GM12878 (cell line): ENCODE measurements around the gene RAPGEF4. TPM values are rescaled to one million over a fixed set of nuclear protein-coding genes. Genes with fewer than 3 reads are reported as not detected.

ENCODE experiments used
- ATAC-seq: fragments of 200-7000 bp; cut with Tn5 transposase; 3 replicates; pipeline ENCODE4 v1.9.1; 2020; ENCODE audit warnings: mild to moderate bottlenecking, moderate library complexity
- BruUV-seq: library from RNA; stranded (reverse); fragments of 400-500 nt; replicated peaks from 2 replicates; lab custom pipeline; 2021; lab: Mats Ljungman, UMichigan
- CTCF ChIA-PET: fragments of 300-600 bp; sonication (Branson Sonifier 250); formaldehyde crosslinking; extraction: SDS; loops from one replicate; lab custom pipeline; 2021; ENCODE audit warnings: inconsistent platforms; lab: Yijun Ruan, JAX
- POLR2A ChIA-PET: fragments of 350-600 bp; formaldehyde crosslinking; extraction: SDS; loops from one replicate; lab custom pipeline; 2021; ENCODE audit warnings: inconsistent platforms; lab: Charles Lee
- RAD21 ChIA-PET: fragments of 300-600 bp; sonication (Branson Sonifier 250); formaldehyde crosslinking; loops from one replicate; lab custom pipeline; 2023; ENCODE audit warnings: antibody characterized with exemption; ENCODE audit not compliant: unreplicated experiment; lab: Charles Lee
- SMC1A ChIA-PET: fragments of 300-600 bp; sonication (Branson Sonifier 250); formaldehyde crosslinking; loops from one replicate; lab custom pipeline; 2023; ENCODE audit not compliant: unreplicated experiment, uncharacterized antibody; lab: Charles Lee
- DNase-seq: peaks from one replicate; pipeline ENCODE4 v3.0.0-alpha.2; 2011; ENCODE audit warnings: low read depth, low spot score
- FAIRE-seq: peaks from 3 replicates; lab custom pipeline; 2011; peaks lifted over from hg19 to GRCh38; lab: Jason Lieb, UNC
- H2AFZ ChIP-seq: 2 replicates; pipeline ENCODE4 v1.6.0; 2011; ENCODE audit warnings: low read depth, low read length, control low read depth; ENCODE audit not compliant: control insufficient read depth
- H3K27ac ChIP-seq: 2 replicates; pipeline ENCODE4 v1.5.1; 2011; ENCODE audit warnings: control low read depth; ENCODE audit not compliant: control insufficient read depth, insufficient read depth
- H3K27me3 ChIP-seq, 2 experiments: replicated peaks in 1 of 2; 2 replicates each; pipeline versions ENCODE4 v1.6.0 to v1.6.1; 2011; ENCODE audit warnings: low read length in 1 of 2; ENCODE audit not compliant: control insufficient read depth in 2 of 2, insufficient read depth in 2 of 2
- H3K36me3 ChIP-seq, 2 experiments: 2 replicates each; pipeline ENCODE4 v1.5.1; 2011; ENCODE audit warnings: low read length in 1 of 2; ENCODE audit not compliant: control insufficient read depth in 2 of 2, insufficient read depth in 2 of 2
- H3K4me1 ChIP-seq: 2 replicates; pipeline ENCODE4 v1.6.1; 2011; ENCODE audit warnings: mild to moderate bottlenecking, low read length, moderate library complexity, mixed read lengths; ENCODE audit not compliant: control insufficient read depth, insufficient read depth
- H3K4me2 ChIP-seq: 2 replicates; pipeline ENCODE4 v1.6.0; 2011; ENCODE audit warnings: control low read depth; ENCODE audit not compliant: control insufficient read depth, insufficient read depth
- H3K4me3 ChIP-seq: fragments of 200-600 bp; sonication (generic); 2 replicates; pipeline ENCODE4 v1.5.1; 2016
- H3K79me2 ChIP-seq: 2 replicates; pipeline ENCODE4 v1.6.0; 2011; ENCODE audit warnings: low read length; ENCODE audit not compliant: control insufficient read depth, insufficient read depth
- H3K9ac ChIP-seq: 2 replicates; pipeline ENCODE4 v1.8.0; 2011; ENCODE audit warnings: low read length, control low read depth, mixed read lengths; ENCODE audit not compliant: control insufficient read depth, insufficient read depth
- H3K9me3 ChIP-seq: replicated peaks from 3 replicates; pipeline ENCODE4 v1.5.1; 2011; ENCODE audit warnings: mild to moderate bottlenecking, low read length; ENCODE audit not compliant: control insufficient read depth, insufficient read depth
- H4K20me1 ChIP-seq: 2 replicates; pipeline ENCODE4 v1.6.0; 2011; ENCODE audit not compliant: control insufficient read depth, insufficient read depth
- ATF2 ChIP-seq: IDR thresholded peaks from 2 replicates; pipeline ENCODE4 v1.6.1; 2012; ENCODE audit warnings: low read length, inconsistent platforms
- E2F4 ChIP-seq: IDR thresholded peaks from 2 replicates; pipeline ENCODE4 v1.6.1; 2012; ENCODE audit warnings: low read depth, low read length, improper control_type of control experiment
- E4F1 ChIP-seq: fragments of 450-650 bp; IDR thresholded peaks from 2 replicates; pipeline ENCODE4 v1.6.1; 2018; ENCODE audit warnings: borderline replicate concordance, mild to moderate bottlenecking; ENCODE audit not compliant: partially characterized antibody
- HCFC1 ChIP-seq: fragments of 150-350 bp; IDR thresholded peaks from 2 replicates; pipeline ENCODE4 v1.6.1; 2014; ENCODE audit warnings: low read length
- REST ChIP-seq: IDR thresholded peaks from 2 replicates; pipeline ENCODE4 v1.6.1; 2012; ENCODE audit warnings: mild to moderate bottlenecking, low read depth, low read length
- ZNF384 ChIP-seq: IDR thresholded peaks from 2 replicates; pipeline ENCODE4 v1.6.1; 2012; ENCODE audit warnings: low read depth, mild to moderate bottlenecking, low read length, improper control_type of control experiment, borderline replicate concordance
- ZNF592 ChIP-seq: fragments of 450-650 bp; IDR thresholded peaks from 2 replicates; pipeline ENCODE4 v1.6.1; 2017; ENCODE audit warnings: mild to moderate bottlenecking, moderate library complexity
- WGBS: methylation state at CpG from one replicate; pipeline ENCODE4 v1.1.6; 2016; ENCODE audit warnings: low lambda C conversion rate; ENCODE audit not compliant: insufficient replicate concordance, insufficient coverage; ENCODE audit errors: missing lambda C conversion rate; 5-methylcytosine and 5-hydroxymethylcytosine counted together
- in situ Hi-C: fragments of 300-500 bp; cut with MboI; formaldehyde crosslinking; loops from 9 replicates; pipeline ENCODE4 v1.14.3; 2018; ENCODE audit warnings: mixed read lengths
- intact Hi-C: fragments of 100-400 bp; cut with micrococcal nuclease; formaldehyde crosslinking; loops from one replicate; pipeline ENCODE4 v1.14.2; 2022; ENCODE audit not compliant: unreplicated experiment
- polyA plus RNA-seq, 11 experiments: library from polyadenylated mRNA; depleted of rRNA in 4 of 11; unstranded in 6 of 11; stranded (reverse) in 5 of 11; fragments of >200 nt; fragmentation: Nextera tagmentation in 4 of 11; fragmentation: Illumina TruSeq in 1 of 11; extraction: Ambion mirVana in 4 of 11; extraction: Trizol in 1 of 11; gene quantifications; 1 replicate in 1 of 11; 2 replicates in 10 of 11; pipeline versions ENCODE4 v1.2.1 to v1.2.3, GENCODE V29; 2011 to 2016; ENCODE audit warnings: inconsistent platforms in 2 of 11, missing spikeins in 2 of 11, low read depth in 1 of 11
- total RNA-seq, 4 experiments: library from RNA; depleted of rRNA in 3 of 4; stranded (reverse); fragments of >200 nt in 3 of 4; fragmentation: Illumina TruSeq in 1 of 4; extraction: Trizol in 1 of 4; gene quantifications; 2 replicates each; pipeline versions ENCODE4 v1.2.1 to v1.2.3, GENCODE V29; 2013 to 2021

Gene RAPGEF4
- total and polyA plus RNA-seq, 10 of the 15 experiments (the other 5 are each of a cell fraction or from before 2014, with no cell fraction given): 0.18 TPM; not detected in 8

- TF ChIP-seq ZNF592: no peak
- TF ChIP-seq, all 136 proteins: peak for 0
Measured at GRCh38 chr2:172978063-172978383, 242.4 kb downstream of the RAPGEF4 start (continued).

GRCh38 chr2:172985139-172985892, 249.7 kb downstream of the RAPGEF4 start:
- H4K20me1 ChIP-seq: no peaks in the 10 kb centered on the region
- no peak overlapping the region for H3K27ac ChIP-seq
- WGBS: 1% methylated on average over 12 of the region's 12 CpGs
- FAIRE-seq (no peak), ATAC-seq (no peak), DNase-seq (no peak)
- H3K36me3 ChIP-seq: no peaks in the 10 kb centered on the region
- RAD21 ChIA-PET: no interaction called here
- in situ Hi-C loops: no loop called here
- H3K4me3 ChIP-seq: no peak overlapping the region
- H3K4me2 ChIP-seq: peak overlapping the region; percentile 19; the same call in 1 of the 2 replicates
- no peak overlapping the region for H2AFZ ChIP-seq
- POLR2A ChIA-PET: no interaction called here
- SMC1A ChIA-PET: interaction anchor here (1.9 kb wide), 1 partner anchor 10 kb away, joined by 4 read pairs; no protein-coding TSS in a partner anchor
- CTCF ChIA-PET: interaction anchor here (1.3 kb wide), 1 partner anchor 42 kb away, joined by 5 read pairs; no protein-coding TSS in a partner anchor
- H3K79me2 ChIP-seq: no peaks in the 10 kb centered on the region
- peaks cover 2 to 3% of the 10 kb centered on the region in 2 experiments; a peak in 2 of 4 replicates for H3K27me3 ChIP-seq
- H3K4me1 ChIP-seq: no peaks in the 10 kb centered on the region
- H3K9ac ChIP-seq: no peak overlapping the region
- no peaks in the 10 kb centered on the region for H3K9me3 ChIP-seq
- no TSS peak for BruUV-seq
- intact Hi-C loops: no loop called here
- TF ChIP-seq REST (no peak), ZNF384 (no peak), E4F1 (no peak), E2F4 (no peak), HCFC1 (no peak), ATF2 (no peak)
